ENCODE results near the gene C20orf141.
"Not testable (repeated sequence)": the region's sequence is repeated elsewhere in the genome, so short reads cannot be mapped to it uniquely, and the experiment has no call there.

The C20orf141 gene, protein sequence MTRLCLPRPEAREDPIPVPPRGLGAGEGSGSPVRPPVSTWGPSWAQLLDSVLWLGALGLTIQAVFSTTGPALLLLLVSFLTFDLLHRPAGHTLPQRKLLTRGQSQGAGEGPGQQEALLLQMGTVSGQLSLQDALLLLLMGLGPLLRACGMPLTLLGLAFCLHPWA

DNA sequence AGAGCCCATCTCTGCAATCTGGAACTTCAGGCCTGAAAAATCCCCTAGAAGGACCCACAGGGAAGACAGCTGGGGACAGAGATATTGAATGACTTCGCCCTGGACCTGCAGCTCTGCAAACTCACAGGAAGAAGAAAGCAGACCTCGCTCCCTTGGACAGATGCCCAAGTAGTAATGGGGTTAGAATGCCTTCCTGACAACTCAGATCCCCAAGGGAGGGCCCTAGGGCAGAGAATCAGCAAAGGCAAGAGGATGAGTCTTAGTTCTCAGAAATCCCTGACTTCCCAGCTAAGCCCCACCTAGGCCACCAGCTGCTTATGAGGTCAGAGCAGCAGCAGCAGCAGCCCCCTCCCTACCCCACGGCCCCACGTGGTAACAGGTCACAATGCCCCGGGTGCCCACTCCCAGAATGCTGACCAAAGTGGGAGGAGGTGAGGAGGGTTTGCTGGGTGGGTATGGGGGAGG is at the start of gene C20orf141:
Gene C20orf141 (plus strand): TSS at position 401 of the 465 bp plus-strand sequence. CDS start 198 bp downstream, outside the sequence.
- DNase-seq, result no peak

DNA sequence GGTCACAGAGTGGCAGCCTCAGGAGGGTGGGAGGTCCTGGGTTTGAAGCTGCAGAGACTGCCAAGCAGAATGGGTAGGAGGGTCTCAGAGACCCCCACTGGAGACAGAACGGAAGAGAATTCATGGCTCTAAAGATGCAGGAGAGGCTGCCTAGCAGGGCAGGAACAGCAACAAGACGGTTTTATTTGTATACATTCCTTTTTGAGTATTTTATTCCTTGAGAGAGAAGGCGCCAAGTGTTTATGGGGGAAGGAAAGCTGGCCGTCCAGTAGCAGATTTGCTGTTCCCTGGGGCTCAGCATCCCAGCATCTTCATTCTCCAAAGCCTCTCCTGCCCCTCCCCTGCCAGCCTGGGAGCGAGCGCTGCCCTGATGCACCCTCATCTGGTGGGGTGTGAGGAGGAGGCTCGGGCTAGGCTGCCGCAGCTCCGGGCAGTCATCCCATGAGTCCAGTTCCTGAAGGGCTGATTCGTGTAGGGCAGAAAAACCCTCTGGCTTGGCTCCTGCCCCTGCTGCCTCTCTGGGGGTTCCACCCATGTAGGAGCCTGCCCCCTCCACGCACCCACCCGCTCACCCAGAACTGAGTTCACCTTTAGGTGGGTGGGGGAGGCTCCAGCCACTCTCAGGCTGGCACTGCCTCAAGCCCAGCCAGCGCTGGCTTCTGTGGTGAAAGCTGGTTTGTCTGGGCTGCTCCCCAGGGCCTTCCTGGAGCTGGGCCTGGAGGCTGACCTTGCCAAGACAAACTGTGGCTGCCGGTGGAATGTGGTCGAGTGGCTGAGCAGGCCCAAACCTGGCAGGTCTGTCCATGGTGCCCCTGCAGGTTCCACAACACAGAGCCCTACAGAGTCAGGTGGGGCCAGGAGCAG is 46.8 kb upstream of the C20orf141 start:
- no peak for TF ChIP-seq POLR2A (IDR thresholded peaks at IDR 0.05; ENCODE audit: low read length)
- no peak for TF ChIP-seq GATA1 (IDR thresholded peaks at IDR 0.05; ENCODE audit: low read depth, low read length)
- no peak for DNase-seq

More for the DNA sequence above, at the start of gene C20orf141:
- TF ChIP-seq GATA1 (IDR thresholded peaks at IDR 0.05; ENCODE audit: low read depth, low read length) (no peak), POLR2A (IDR thresholded peaks at IDR 0.05; ENCODE audit: low read length) (no peak)

DNA sequence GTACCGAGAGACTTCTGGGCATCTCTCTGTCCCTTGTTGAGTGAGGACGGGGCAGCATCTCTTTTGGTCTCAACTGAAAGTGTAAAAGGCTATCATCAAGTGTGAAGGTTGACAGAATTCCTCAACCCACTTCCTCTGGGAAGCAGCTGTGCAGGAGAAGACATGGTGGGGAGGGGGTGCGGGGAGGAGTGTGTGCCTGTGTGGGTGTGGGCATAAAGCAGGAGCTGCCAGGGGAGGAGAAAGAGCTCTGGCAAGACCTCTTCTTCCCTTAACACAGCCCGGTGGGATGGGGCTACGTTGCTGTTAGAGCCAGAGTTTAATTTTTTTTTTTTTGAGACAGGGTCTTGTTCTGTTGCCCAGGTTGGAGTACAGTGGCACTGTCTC is 46.2 kb upstream of the C20orf141 start:
- DNase-seq, result no peak
- TF ChIP-seq GATA1 (IDR thresholded peaks at IDR 0.05; ENCODE audit: low read depth, low read length), result no peak
- TF ChIP-seq POLR2A (IDR thresholded peaks at IDR 0.05; ENCODE audit: low read length), result no peak

DNA sequence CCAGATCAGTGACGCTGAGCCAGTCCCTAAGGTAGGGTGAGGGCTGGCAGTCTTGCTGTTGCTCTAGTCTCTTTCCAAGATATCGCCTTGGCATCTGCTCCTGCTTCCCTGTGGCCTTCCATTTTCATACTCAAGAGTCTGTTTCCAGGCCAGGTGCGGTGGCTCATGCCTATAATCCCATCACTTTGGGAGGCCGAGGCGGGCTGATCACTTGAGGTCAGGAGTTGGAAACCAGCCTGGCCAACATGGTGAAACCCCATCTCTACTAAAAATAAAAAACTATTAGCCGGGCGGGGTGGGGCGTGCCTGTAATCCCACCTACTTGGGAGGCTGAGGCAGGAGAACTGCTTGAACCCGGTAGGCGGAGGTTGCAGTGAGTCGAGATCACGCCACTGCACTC is 44.7 kb upstream of the C20orf141 start:
- not testable (repeated sequence) for DNase-seq

DNA sequence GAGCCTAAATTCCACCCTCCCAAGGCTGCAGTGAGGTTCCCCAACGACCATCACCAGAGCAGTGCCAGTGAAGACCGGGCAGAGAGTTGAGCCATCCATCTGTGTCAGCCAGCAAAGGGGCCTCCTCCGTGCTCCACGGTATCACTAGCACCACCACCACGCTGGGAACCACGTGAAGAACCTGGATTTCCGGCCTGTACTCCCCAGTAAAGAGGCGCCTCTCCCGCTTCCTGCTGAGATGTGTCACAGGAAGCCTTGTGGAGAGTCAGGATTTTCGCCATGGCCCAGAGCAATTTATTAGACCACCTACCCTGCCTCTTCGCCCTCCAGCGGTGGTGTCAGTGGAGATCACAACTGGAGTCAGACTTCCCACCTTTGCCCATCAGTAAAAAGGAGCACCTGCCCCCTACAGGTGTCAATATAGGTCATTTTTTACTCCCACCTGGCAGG is 43.1 kb upstream of the C20orf141 start:
- no peak for DNase-seq

DNA sequence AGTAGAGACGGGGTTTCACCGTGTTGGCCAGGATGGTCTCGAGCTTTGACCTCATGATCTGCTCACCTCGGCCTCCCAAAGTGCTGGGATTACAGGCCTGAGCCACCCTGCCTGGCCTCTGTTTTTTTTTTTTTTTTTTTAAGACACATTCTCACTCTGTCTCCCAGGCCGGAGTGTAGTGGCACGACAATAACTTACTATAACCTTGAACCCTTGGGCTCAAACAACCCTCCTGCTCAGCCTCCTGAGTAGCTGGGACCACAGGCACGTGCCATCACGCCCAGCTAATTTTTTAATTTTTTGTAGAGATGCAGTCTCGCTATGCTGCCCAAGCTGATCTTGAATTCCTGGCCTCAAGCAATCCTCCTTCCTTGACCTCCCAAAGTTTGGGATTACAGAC is 41.0 kb upstream of the C20orf141 start:
- no peak for DNase-seq
- TF ChIP-seq GATA1 (IDR thresholded peaks at IDR 0.05; ENCODE audit: low read depth, low read length) (no peak), POLR2A (IDR thresholded peaks at IDR 0.05; ENCODE audit: low read length) (no peak)

More for the DNA sequence above, 43.1 kb upstream of the C20orf141 start:
- TF ChIP-seq GATA1 (IDR thresholded peaks at IDR 0.05; ENCODE audit: low read depth, low read length), result no peak
- TF ChIP-seq POLR2A (IDR thresholded peaks at IDR 0.05; ENCODE audit: low read length), result no peak

DNA sequence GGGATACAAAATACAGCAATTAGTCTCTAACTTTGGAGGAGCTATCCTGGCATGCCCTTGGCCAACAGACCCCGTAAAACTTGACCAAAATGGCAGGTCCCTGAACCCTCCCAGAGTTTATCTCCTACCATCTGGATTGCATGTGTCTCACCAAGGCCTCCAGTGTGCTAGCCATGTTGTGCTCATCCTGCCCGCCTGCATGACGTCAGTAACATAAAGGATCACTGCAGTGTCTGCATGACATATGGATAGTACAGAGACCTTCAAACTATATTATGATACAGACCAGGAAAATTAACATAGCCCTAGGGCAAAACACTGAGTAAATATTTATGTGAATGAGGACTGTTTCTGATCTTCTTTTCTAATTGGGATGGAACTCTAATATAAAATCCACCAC is 39.6 kb upstream of the C20orf141 start:
- DNase-seq, result no peak
- TF ChIP-seq POLR2A (IDR thresholded peaks at IDR 0.05; ENCODE audit: low read length) (no peak), GATA1 (IDR thresholded peaks at IDR 0.05; ENCODE audit: low read depth, low read length) (no peak)

DNA sequence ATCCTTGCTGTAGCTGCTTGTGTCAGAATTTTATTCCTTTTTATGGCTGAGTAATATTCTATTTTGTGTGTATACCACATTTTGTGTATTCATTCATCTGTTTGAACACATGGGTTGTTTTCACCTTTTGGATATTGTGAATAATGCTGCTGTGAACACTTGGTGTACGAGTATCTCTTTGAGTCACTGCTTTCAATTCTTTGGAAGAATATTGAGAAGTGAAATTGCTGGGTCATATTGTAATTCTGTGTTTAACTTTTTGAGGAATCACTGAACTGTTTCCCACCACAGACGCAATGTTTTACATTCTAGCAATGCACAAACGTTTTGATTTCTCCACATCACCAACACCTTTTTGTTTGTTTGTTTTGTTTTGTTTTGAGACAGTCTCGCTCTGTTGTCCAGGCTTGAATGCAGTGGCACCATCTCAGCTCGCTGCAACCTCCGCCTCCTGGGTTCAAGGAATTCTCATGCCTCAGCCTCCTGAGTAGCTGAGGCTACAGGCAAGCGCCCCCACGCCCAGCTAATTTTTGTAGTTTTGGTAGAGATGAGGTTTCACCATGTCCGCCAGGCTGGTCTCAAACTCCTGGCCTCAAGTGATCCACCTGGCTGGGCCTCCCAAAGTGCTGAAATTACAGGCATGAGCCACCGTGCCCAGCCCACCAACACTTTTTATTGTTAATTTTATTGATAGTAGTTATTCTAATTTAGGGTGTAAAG is 36.0 kb upstream of the C20orf141 start:
- no peak for DNase-seq
- TF ChIP-seq POLR2A (IDR thresholded peaks at IDR 0.05; ENCODE audit: low read length) (no peak), GATA1 (IDR thresholded peaks at IDR 0.05; ENCODE audit: low read depth, low read length) (no peak)

DNA sequence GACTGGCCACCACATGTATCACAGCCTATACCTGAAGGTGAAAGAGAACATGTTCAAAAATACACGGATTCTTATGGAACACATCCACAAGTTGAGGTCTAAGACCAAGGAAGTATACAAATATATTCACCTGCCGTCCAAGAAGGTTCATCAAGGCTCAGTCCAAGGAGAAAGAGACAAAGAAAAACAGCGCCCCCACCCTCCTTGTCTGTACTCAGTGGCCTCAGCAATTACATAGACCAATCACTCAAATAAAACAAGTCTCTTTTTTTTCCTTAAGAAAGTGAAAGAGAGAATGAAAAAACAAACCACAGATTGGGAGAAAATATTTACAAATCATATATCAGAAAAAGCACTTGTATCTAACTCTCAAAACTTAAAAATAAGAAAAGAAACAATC is 33.8 kb upstream of the C20orf141 start:
- TF ChIP-seq POLR2A (IDR thresholded peaks at IDR 0.05; ENCODE audit: low read length), result no peak
- no peak for TF ChIP-seq GATA1 (IDR thresholded peaks at IDR 0.05; ENCODE audit: low read depth, low read length)
- no peak for DNase-seq

DNA sequence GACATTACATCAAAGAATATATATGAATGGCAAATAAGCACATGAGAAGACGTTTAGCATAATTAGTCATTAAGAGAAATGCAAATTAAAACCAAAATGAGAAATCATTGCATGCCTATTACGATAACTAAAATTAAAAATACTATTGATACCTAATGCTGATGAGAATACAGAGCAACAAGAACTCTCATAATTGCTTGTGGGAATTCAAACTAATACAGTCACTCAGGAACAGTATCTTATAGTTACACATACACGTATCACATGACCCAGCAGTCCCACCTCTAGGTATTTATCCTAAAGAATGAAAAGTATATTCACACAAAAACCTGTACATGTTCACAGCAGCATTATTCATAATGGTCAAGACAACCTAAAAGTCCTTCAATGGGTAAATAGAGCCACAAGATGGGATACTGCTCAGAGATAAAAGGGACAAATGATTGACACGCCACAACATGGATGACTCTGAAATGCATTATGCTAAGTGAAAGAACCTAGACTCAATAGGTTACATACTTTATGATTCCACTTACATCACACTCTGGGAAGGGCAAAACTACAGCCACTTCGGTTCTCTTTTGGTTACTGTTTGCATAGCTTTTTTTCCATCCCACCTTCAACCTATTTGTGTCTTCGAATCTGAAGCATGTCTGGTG is 30.8 kb upstream of the C20orf141 start:
- no peak for DNase-seq
- TF ChIP-seq GATA1 (IDR thresholded peaks at IDR 0.05; ENCODE audit: low read depth, low read length) (no peak), POLR2A (IDR thresholded peaks at IDR 0.05; ENCODE audit: low read length) (no peak)

DNA sequence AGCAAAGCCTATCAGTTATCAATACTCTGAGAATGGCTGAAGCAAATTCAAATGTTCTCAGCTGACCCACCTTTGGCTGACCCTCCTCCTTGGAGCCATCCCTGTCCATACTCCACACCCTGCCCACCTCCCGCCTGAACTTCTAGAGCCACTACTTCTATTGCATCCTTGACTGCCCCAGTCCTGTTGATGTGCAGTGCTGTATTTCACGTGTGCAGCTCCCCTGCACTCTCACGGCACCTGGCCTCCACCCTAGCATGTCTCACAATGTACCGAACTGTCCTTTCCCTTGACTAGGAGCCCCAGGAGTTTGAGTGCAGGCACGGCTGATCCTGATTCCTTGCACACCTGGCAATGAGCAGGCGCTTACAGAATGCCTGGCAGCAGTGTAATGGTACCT is 21.3 kb upstream of the C20orf141 start:
- no peak for DNase-seq
- TF ChIP-seq POLR2A (IDR thresholded peaks at IDR 0.05; ENCODE audit: low read length) (no peak), GATA1 (IDR thresholded peaks at IDR 0.05; ENCODE audit: low read depth, low read length) (no peak)

DNA sequence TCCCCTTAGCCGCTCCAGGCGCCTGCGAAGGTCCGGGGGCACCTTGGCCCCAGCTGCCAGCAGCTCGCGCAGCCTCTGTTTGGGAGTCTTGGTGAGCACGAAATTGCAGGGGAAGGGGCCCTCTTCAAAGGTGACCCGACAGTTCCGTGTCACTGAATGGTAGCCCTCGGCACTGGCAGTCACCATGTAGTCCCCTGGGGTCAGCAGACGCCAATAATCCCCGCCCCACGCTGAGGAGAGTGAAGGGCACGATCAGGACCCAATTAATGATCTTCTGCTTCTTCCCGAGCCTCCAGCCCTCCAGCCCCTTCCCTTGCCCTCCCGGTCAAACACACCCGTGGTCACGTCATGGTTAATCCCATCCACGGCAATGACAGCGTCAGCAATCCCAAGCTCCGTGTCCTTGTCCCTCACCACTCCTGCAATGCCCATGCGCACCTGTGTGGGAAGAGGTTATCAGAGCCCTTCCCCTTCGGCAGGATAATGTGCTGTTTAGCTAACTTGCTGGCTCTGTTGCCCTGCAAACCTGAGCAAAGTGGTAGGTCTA is 20.5 kb upstream of the C20orf141 start:
- DNase-seq, result no peak
- TF ChIP-seq POLR2A (IDR thresholded peaks at IDR 0.05; ENCODE audit: low read length), result no peak
- TF ChIP-seq GATA1 (IDR thresholded peaks at IDR 0.05; ENCODE audit: low read depth, low read length), result no peak

DNA sequence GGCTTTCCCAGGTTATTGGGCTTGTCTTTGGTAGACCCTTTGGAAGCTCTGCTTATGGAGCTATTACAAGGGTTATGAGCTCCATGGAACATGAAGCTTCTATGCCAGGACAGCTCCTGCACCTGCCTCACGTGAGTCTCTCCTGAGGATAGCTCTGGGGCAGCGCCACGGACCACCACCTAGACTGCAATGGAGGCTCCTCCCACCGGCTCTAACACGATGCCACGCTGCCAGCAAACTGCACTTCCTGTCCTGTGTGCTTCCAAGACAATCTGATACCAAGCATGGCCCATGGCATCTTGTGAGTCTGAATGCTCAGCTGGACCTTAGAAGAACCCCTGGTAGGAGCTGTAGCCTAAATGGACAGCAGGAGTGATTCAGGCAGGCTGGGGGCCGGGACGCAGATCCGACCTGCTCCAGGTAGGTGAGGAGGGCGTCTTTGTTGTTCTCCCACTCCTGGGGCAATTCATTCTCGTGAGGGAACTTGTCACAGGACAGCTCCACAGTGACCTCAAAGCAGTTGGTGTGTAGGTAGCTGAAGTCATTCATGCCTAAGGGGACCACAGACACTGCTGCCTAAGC is 19.8 kb upstream of the C20orf141 start:
- TF ChIP-seq GATA1 (IDR thresholded peaks at IDR 0.05; ENCODE audit: low read depth, low read length), result no peak
- TF ChIP-seq POLR2A (IDR thresholded peaks at IDR 0.05; ENCODE audit: low read length), result no peak

More for the DNA sequence above, 19.8 kb upstream of the C20orf141 start:
- no peak for DNase-seq

Measured in erythroblast (primary cell).